SK-N-SH (cell line): ENCODE measurements around the gene KLK14. TPM values are rescaled to one million over a fixed set of nuclear protein-coding genes. Genes with fewer than 3 reads are reported as not detected.

Experiments
- CTCF ChIA-PET: fragments of 300-600, 350-600 bp; formaldehyde crosslinking; extraction: SDS; loops from one replicate; lab custom pipeline; 2021; lab: Yijun Ruan, JAX
- POLR2A ChIA-PET: fragments of 350-600 bp; sonication (Branson Sonifier 250); formaldehyde crosslinking; extraction: SDS; loops from one replicate; lab custom pipeline; 2020; ENCODE audit warnings: antibody characterized with exemption, inconsistent platforms; lab: Yijun Ruan, JAX
- DNase-seq: peaks from one replicate; pipeline ENCODE4 v3.0.0; 2012
- H2AFZ ChIP-seq: fragments of 200-600 bp; sonication (generic); 2 replicates; pipeline ENCODE4 v1.8.1; 2016; ENCODE audit warnings: antibody characterized with exemption, mild to moderate bottlenecking, low read depth
- H3F3A ChIP-seq: fragments of 200-600 bp; sonication (generic); replicated peaks from 2 replicates; pipeline ENCODE3; 2016; ENCODE audit warnings: antibody characterized with exemption, mild to moderate bottlenecking; ENCODE audit not compliant: insufficient read depth
- H3K27ac ChIP-seq, 2 experiments: fragments of 200-500 bp in 1 of 2; fragments of 200-600 bp in 1 of 2; sonication (Bioruptor generic) in 1 of 2; sonication (generic), shearing (Covaris generic) in 1 of 2; 2 replicates each; pipeline versions ENCODE4 v1.5.1 to v1.6.1; 2014 to 2016; ENCODE audit warnings: low read depth in 2 of 2, inconsistent platforms in 1 of 2, low read length in 1 of 2, mild to moderate bottlenecking in 1 of 2, mixed read lengths in 1 of 2
- H3K27me3 ChIP-seq: fragments of 200-600 bp; sonication (generic), shearing (Covaris generic); 2 replicates; pipeline ENCODE4 v1.6.1; 2016; ENCODE audit warnings: mixed run types; ENCODE audit not compliant: insufficient read depth
- H3K36me3 ChIP-seq, 2 experiments: fragments of 200-500 bp in 1 of 2; fragments of 200-600 bp in 1 of 2; sonication (Bioruptor generic) in 1 of 2; sonication (generic) in 1 of 2; replicated peaks in 1 of 2; 2 replicates each; pipeline versions ENCODE3 to v1.5.1; 2014 to 2016; ENCODE audit warnings: low read length in 1 of 2, mild to moderate bottlenecking in 1 of 2; ENCODE audit not compliant: insufficient read depth in 2 of 2, control insufficient read depth in 1 of 2
- H3K4me1 ChIP-seq, 2 experiments: fragments of 200-500 bp in 1 of 2; fragments of 200-600 bp in 1 of 2; sonication (Bioruptor generic) in 1 of 2; sonication (generic), shearing (Covaris generic) in 1 of 2; 2 replicates each; pipeline versions ENCODE4 v1.5.1 to v1.6.1; 2014 to 2016; ENCODE audit warnings: low read depth in 1 of 2, low read length in 1 of 2, mixed run types in 1 of 2; ENCODE audit not compliant: insufficient read depth in 2 of 2, control insufficient read depth in 1 of 2
- H3K4me2 ChIP-seq: fragments of 200-600 bp; sonication (generic), shearing (Covaris generic); 2 replicates; pipeline ENCODE4 v1.6.1; 2017; ENCODE audit warnings: mixed run types
- H3K4me3 ChIP-seq, 2 experiments: fragments of 200-500 bp in 1 of 2; fragments of 200-600 bp in 1 of 2; sonication (Bioruptor generic) in 1 of 2; sonication (generic), shearing (Covaris generic) in 1 of 2; 2 replicates each; pipeline versions ENCODE4 v1.5.1 to v1.8.1; 2014 to 2016; ENCODE audit warnings: low read depth in 2 of 2, inconsistent platforms in 1 of 2, low read length in 1 of 2, mild to moderate bottlenecking in 1 of 2, mixed read lengths in 1 of 2, moderate library complexity in 1 of 2
- H3K79me2 ChIP-seq: fragments of 200-600 bp; sonication (generic); 2 replicates; pipeline ENCODE4 v1.8.1; 2017; ENCODE audit warnings: mild to moderate bottlenecking; ENCODE audit not compliant: insufficient read depth
- H3K9ac ChIP-seq: fragments of 200-600 bp; sonication (generic); 2 replicates; pipeline ENCODE4 v1.6.1; 2017; ENCODE audit warnings: mixed run types
- H3K9me2 ChIP-seq: fragments of 200-600 bp; sonication (generic); 2 replicates; pipeline ENCODE4 v1.6.1; 2017; ENCODE audit warnings: mixed run types
- H3K9me3 ChIP-seq: fragments of 200-600 bp; sonication (generic); 2 replicates; pipeline ENCODE4 v1.6.1; 2017; ENCODE audit warnings: mixed run types, mild to moderate bottlenecking, moderate library complexity
- H4K20me1 ChIP-seq: fragments of 200-600 bp; sonication (generic); 2 replicates; pipeline ENCODE4 v1.6.1; 2017; ENCODE audit warnings: mild to moderate bottlenecking, mixed run types; ENCODE audit not compliant: insufficient read depth
- CHD2 ChIP-seq: fragments of 150-350 bp; IDR thresholded peaks from 2 replicates; pipeline ENCODE4 v1.6.1; 2018; ENCODE audit warnings: low read length; ENCODE audit not compliant: partially characterized antibody
- EP300 ChIP-seq, 2 experiments: IDR thresholded peaks; 2 replicates each; pipeline versions ENCODE4 v1.4.0 to v1.6.1; 2012; ENCODE audit warnings: borderline replicate concordance in 1 of 2, low read depth in 1 of 2, low read length in 1 of 2
- FOSL2 ChIP-seq: IDR thresholded peaks from 2 replicates; pipeline ENCODE4 v1.4.0; 2012; ENCODE audit warnings: low read depth, mild to moderate bottlenecking, moderate library complexity, borderline replicate concordance
- FOXJ3 ChIP-seq: sonication (generic); formaldehyde crosslinking; IDR thresholded peaks from 2 replicates; pipeline ENCODE4 v1.5.1; 2020; ENCODE audit warnings: mild to moderate bottlenecking, missing genetic modification reagents
- FOXM1 ChIP-seq: IDR thresholded peaks from 2 replicates; pipeline ENCODE4 v1.4.0; 2012; ENCODE audit warnings: low read depth, mild to moderate bottlenecking
- GABPA ChIP-seq: IDR thresholded peaks from 2 replicates; pipeline ENCODE4 v1.4.0; 2012; ENCODE audit warnings: low read depth, mild to moderate bottlenecking
- JUND ChIP-seq: IDR thresholded peaks from 2 replicates; pipeline ENCODE4 v1.4.0; 2012
- MEF2A ChIP-seq: IDR thresholded peaks from 2 replicates; pipeline ENCODE4 v1.4.0; 2012; ENCODE audit warnings: low read depth, borderline replicate concordance
- NRF1 ChIP-seq: IDR thresholded peaks from 2 replicates; pipeline ENCODE4 v1.6.1; 2012; ENCODE audit warnings: low read depth, mild to moderate bottlenecking, low read length
- POLR2AphosphoS5 ChIP-seq: IDR thresholded peaks from 2 replicates; pipeline ENCODE4 v1.6.1; 2012; ENCODE audit warnings: low read depth, low read length
- RAD21 ChIP-seq: IDR thresholded peaks from 2 replicates; pipeline ENCODE4 v1.6.1; 2012; ENCODE audit warnings: mild to moderate bottlenecking, low read length
- RCOR1 ChIP-seq: fragments of 150-350 bp; IDR thresholded peaks from 2 replicates; pipeline ENCODE4 v1.6.1; 2017; ENCODE audit warnings: antibody characterized with exemption, low read length
- REST ChIP-seq: IDR thresholded peaks from 2 replicates; pipeline ENCODE4 v1.6.1; 2012; ENCODE audit warnings: mild to moderate bottlenecking, low read depth, low read length, moderate library complexity
- RFX5 ChIP-seq: IDR thresholded peaks from 2 replicates; pipeline ENCODE4 v1.6.1; 2012; ENCODE audit warnings: mild to moderate bottlenecking, improper control_type of control experiment, low read length
- TCF12 ChIP-seq: IDR thresholded peaks from 2 replicates; pipeline ENCODE4 v1.4.0; 2012
- TEAD4 ChIP-seq: IDR thresholded peaks from 2 replicates; pipeline ENCODE4 v1.4.0; 2012; ENCODE audit warnings: mild to moderate bottlenecking, borderline replicate concordance; ENCODE audit not compliant: insufficient read depth
- USF2 ChIP-seq: fragments of 150-350 bp; IDR thresholded peaks from 2 replicates; pipeline ENCODE4 v1.6.1; 2017; ENCODE audit warnings: antibody characterized with exemption, low read length, low read depth, borderline replicate concordance
- YY1 ChIP-seq: IDR thresholded peaks from 2 replicates; pipeline ENCODE4 v1.4.0; 2012; ENCODE audit warnings: low read depth, mild to moderate bottlenecking
- WGBS: methylation state at CpG from one replicate; pipeline ENCODE4 v1.1.6; 2017; ENCODE audit warnings: low lambda C conversion rate; 5-methylcytosine and 5-hydroxymethylcytosine counted together
- polyA plus RNA-seq, 3 experiments: library from polyadenylated mRNA; depleted of rRNA; stranded (reverse); fragments of >200 nt; gene quantifications; 2 replicates each; pipeline ENCODE4 v1.2.3, GENCODE V29; 2012
- TF ChIP-seq, protein P1 (sequence below): fragments of 150-350 bp; IDR thresholded peaks from 2 replicates; pipeline ENCODE4 v1.6.1; 2016; ENCODE audit warnings: mild to moderate bottlenecking, low read depth, low read length
- TF ChIP-seq, protein P2 (sequence below): IDR thresholded peaks from 2 replicates; pipeline ENCODE4; 2012
- TF ChIP-seq, protein P3 (sequence below): IDR thresholded peaks from 2 replicates; pipeline ENCODE4 v1.4.0; 2012; ENCODE audit warnings: low read depth

KLK14 gene
- polyA plus RNA-seq, 1 of the 3 experiments (the other 2 are of a cell fraction): 0.26 TPM

GRCh38 chr19:51078731-51079130 is 4.0 kb downstream of the KLK14 start:
- H2AFZ ChIP-seq: no peak overlapping the region
- H3K79me2 ChIP-seq: no peaks in the 10 kb centered on the region
- peaks cover 26% of the 10 kb centered on the region; the same call in 1 of the 2 replicates for H3K27me3 ChIP-seq
- H3K36me3 ChIP-seq: no peaks in the 10 kb centered on the region
- TF ChIP-seq FOXM1: no peak
- no peak for TF ChIP-seq NRF1
- TF ChIP-seq TCF12: no peak
- no peak for TF ChIP-seq YY1
- no peaks in the 10 kb centered on the region for H3F3A ChIP-seq
- H3K9ac ChIP-seq: no peak overlapping the region
- H4K20me1 ChIP-seq: no peaks in the 10 kb centered on the region
- H3K4me1 ChIP-seq: no peaks in the 10 kb centered on the region
- no peaks in the 10 kb centered on the region for H3K9me2 ChIP-seq
- CTCF ChIA-PET: no interaction called here
- no peak overlapping the region for H3K4me2 ChIP-seq
- no peak for DNase-seq
- WGBS: 27% methylated on average over 3 of the region's 6 CpGs
- no peak overlapping the region for H3K4me3 ChIP-seq
- H3K27ac ChIP-seq: no peak overlapping the region
- H3K9me3 ChIP-seq: 0 out of 2 replicates have a peak, but pooled peaks cover 2% of the 10 kb centered on the region
- POLR2A ChIA-PET: no interaction called here

- H2AFZ ChIP-seq: no peak overlapping the region
- no peak overlapping the region for H3K4me3 ChIP-seq
- no peaks in the 10 kb centered on the region for H3K9me2 ChIP-seq
- no peaks in the 10 kb centered on the region for H3K79me2 ChIP-seq
- POLR2A ChIA-PET: no interaction called here
- H3K9ac ChIP-seq: no peak overlapping the region
- no peaks in the 10 kb centered on the region for H3K36me3 ChIP-seq
- DNase-seq: no peak
- H3K4me1 ChIP-seq: no peaks in the 10 kb centered on the region
- no peaks in the 10 kb centered on the region for H3F3A ChIP-seq
- WGBS: 22% methylated on average over 5 of the region's 6 CpGs
- H3K4me2 ChIP-seq: no peak overlapping the region
- H4K20me1 ChIP-seq: no peaks in the 10 kb centered on the region
- peaks cover 24% of the 10 kb centered on the region; the same call in 1 of the 2 replicates for H3K27me3 ChIP-seq
- CTCF ChIA-PET: interaction anchor here (0.6 kb wide), 1 partner anchor 61 kb away, joined by 3 read pairs; no protein-coding TSS in a partner anchor
- H3K27ac ChIP-seq: no peak overlapping the region
- no peak for TF ChIP-seq FOSL2
- TF ChIP-seq JUND: no peak
- TF ChIP-seq POLR2AphosphoS5: no peak
- TF ChIP-seq FOXJ3 (CRISPR knock-in tag): no peak
- TF ChIP-seq MEF2A: no peak
- TF ChIP-seq, protein P1, sequence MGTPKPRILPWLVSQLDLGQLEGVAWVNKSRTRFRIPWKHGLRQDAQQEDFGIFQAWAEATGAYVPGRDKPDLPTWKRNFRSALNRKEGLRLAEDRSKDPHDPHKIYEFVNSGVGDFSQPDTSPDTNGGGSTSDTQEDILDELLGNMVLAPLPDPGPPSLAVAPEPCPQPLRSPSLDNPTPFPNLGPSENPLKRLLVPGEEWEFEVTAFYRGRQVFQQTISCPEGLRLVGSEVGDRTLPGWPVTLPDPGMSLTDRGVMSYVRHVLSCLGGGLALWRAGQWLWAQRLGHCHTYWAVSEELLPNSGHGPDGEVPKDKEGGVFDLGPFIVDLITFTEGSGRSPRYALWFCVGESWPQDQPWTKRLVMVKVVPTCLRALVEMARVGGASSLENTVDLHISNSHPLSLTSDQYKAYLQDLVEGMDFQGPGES: no peak
- TF ChIP-seq, protein P2, sequence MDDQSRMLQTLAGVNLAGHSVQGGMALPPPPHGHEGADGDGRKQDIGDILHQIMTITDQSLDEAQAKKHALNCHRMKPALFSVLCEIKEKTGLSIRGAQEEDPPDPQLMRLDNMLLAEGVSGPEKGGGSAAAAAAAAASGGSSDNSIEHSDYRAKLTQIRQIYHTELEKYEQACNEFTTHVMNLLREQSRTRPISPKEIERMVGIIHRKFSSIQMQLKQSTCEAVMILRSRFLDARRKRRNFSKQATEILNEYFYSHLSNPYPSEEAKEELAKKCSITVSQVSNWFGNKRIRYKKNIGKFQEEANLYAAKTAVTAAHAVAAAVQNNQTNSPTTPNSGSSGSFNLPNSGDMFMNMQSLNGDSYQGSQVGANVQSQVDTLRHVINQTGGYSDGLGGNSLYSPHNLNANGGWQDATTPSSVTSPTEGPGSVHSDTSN: no peak
- TF ChIP-seq CHD2: no peak
- TF ChIP-seq RAD21: no peak
- TF ChIP-seq RFX5: no peak
- TF ChIP-seq GABPA: no peak
- no peak for TF ChIP-seq USF2
- TF ChIP-seq EP300 (IDR thresholded peaks at IDR 0.05; ENCODE audit: borderline replicate concordance in 1 of 2, low read depth in 1 of 2, low read length in 1 of 2): no peak
- no peak for TF ChIP-seq RCOR1
- TF ChIP-seq REST: no peak
- TF ChIP-seq, protein P3, sequence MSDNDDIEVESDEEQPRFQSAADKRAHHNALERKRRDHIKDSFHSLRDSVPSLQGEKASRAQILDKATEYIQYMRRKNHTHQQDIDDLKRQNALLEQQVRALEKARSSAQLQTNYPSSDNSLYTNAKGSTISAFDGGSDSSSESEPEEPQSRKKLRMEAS: no peak
- TF ChIP-seq TEAD4: no peak
- H3K9me3 ChIP-seq: 0 out of 2 replicates have a peak, but pooled peaks cover 5% of the 10 kb centered on the region
These were observed 4.6 kb downstream of the KLK14 start for GRCh38 chr19:51078104-51078503.
